Measurements from ENCODE around the gene LDB3.
"Not testable (repeated sequence)": the region's sequence is repeated elsewhere in the genome, so short reads cannot be mapped to it uniquely, and the experiment has no call there.

LDB3 gene

DNA sequence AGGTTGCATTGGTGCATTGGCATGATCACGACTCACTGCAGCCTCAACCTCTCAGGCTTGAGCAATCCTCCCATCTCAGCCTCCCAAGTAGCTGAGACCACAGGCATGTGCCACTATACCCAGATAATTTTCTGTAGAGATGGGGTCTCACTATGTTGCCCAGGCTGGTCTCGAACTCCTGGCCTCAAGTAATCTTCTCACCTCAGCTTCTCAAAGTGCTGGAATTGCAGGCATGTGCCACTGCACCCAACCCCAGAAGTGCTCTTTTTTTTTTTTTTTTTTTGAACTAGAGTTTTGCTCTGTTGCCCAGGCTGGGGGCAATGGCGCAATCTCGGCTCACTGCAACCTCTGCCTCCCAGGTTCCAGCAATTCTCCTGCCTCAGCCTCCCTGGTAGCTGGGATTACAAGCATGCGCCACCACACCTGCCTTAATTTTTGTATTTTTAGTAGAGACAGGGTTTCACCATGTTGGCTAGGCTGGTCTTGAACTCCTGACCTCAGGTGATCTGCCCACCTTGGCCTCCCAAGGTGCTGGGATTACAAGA is 22.6 kb upstream of the LDB3 start:
- not testable (repeated sequence) for H3K4me3 ChIP-seq (ENCODE audit: low read length); H3K36me3 ChIP-seq (ENCODE audit: insufficient read depth, low read length); H3K4me1 ChIP-seq (ENCODE audit: insufficient read depth, low read length); H2AFZ ChIP-seq (ENCODE audit: low read depth, low read length); H3K9me3 ChIP-seq (ENCODE audit: low read length)
- H3K27me3 ChIP-seq (ENCODE audit: insufficient read depth, low read length), result peaks cover 10% of the 10 kb centered on the region

DNA sequence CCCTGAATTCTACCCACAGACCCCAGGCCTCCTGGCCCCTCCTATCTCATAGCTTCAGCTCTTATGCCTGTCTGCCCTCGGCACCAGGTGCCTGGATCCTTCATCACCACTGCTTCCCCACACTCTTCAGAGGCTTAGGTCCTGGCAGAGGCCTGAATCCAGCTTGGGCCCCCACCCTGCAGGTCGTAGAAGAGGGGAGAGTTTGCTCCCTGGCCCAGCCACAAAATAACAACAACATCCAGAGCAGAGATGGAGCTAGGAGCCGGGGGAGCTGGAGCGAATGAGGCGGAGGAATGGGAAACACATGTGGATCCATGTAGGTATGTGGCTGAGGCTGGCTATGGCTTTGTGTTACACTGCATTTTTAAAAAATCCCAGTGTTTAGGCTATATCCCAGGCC is 21.8 kb upstream of the LDB3 start:
- no peaks in the 10 kb centered on the region for H3K9me3 ChIP-seq (ENCODE audit: low read length)
- no peaks in the 10 kb centered on the region for H3K36me3 ChIP-seq (ENCODE audit: insufficient read depth, low read length)
- H3K4me1 ChIP-seq (ENCODE audit: insufficient read depth, low read length), result no peaks in the 10 kb centered on the region
- H3K27me3 ChIP-seq (ENCODE audit: insufficient read depth, low read length), result peaks cover 10% of the 10 kb centered on the region
- no peak overlapping the region for H3K4me3 ChIP-seq (ENCODE audit: low read length)
- no peak overlapping the region for H2AFZ ChIP-seq (ENCODE audit: low read depth, low read length)

DNA sequence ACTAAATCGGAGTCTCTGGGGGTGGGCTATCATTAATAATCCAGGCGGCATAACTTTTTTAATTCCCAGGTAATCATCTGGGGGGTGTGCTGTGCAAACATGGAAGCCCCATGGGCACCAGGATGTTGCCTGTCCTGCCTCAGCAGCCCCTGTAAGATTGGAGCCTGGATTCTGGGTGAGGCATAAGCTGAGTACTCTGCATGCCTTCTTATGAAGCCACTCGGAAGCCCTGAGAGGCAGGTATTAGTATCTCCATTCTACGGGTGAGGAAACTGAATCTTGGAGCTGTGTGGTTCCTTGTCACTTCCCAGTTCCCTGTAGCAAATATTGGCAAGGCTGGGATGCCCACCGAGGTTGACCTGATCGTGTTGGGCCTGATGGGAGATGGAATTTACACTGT is 21.4 kb upstream of the LDB3 start:
- Histone ChIP-seq H3K4me3 (ENCODE audit: low read length) (no peak overlapping the region), H3K4me1 (ENCODE audit: insufficient read depth, low read length) (no peaks in the 10 kb centered on the region), H3K27me3 (ENCODE audit: insufficient read depth, low read length) (peaks cover 10% of the 10 kb centered on the region), H2AFZ (ENCODE audit: low read depth, low read length) (no peak overlapping the region), H3K36me3 (ENCODE audit: insufficient read depth, low read length) (no peaks in the 10 kb centered on the region), H3K9me3 (ENCODE audit: low read length) (no peaks in the 10 kb centered on the region)

- Histone ChIP-seq H3K36me3 (ENCODE audit: insufficient read depth, low read length) (no peaks in the 10 kb centered on the region), H3K4me3 (ENCODE audit: low read length) (no peak overlapping the region), H3K9me3 (ENCODE audit: low read length) (no peaks in the 10 kb centered on the region), H3K27me3 (ENCODE audit: insufficient read depth, low read length) (peaks cover 10% of the 10 kb centered on the region), H2AFZ (ENCODE audit: low read depth, low read length) (no peak overlapping the region), H3K4me1 (ENCODE audit: insufficient read depth, low read length) (no peaks in the 10 kb centered on the region)
Measured at GRCh38 chr10:86647773-86648703, 20.3 kb upstream of the LDB3 start.

- H3K4me3 ChIP-seq (ENCODE audit: low read length), result no peak overlapping the region
Measured at GRCh38 chr10:86648704-86649427, 19.4 kb upstream of the LDB3 start.

DNA sequence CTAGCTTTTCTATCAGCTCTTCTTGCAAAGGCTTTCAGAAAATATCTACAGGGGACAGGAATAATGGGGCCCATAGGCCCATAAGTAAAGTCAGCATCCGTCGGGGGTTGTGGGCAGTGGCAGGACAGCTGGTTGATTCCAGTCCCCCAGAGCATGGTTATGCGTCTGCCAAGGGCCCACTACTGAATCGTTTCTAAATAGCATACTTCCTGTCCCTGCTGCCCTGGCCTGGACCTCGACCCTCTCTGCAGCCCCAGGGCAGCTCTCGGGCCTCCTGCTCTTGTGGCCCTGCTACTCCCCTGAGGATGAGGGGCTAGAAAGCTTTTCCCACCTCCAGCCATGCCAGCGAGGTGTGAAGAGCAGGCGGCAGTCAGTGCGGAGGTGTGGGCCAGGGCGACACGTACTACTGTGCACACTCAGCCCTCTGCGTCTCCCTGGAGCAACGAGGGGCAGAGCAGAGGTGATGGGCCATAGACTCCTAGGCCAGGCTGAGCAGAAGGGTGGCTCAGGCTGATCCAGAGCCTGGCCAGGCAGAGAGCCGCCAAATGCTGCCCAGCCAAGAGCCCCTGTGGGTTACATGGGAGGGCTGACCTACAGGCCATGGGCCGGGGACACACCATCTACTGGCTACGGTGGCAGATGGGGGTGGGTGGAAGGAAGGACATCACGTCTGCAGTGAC is 18.7 kb upstream of the LDB3 start:
- H3K4me3 ChIP-seq (ENCODE audit: low read length), result no peak overlapping the region
- no peak overlapping the region for H2AFZ ChIP-seq (ENCODE audit: low read depth, low read length)
- H3K27me3 ChIP-seq (ENCODE audit: insufficient read depth, low read length), result peaks cover 10% of the 10 kb centered on the region
- no peaks in the 10 kb centered on the region for H3K9me3 ChIP-seq (ENCODE audit: low read length)
- no peaks in the 10 kb centered on the region for H3K4me1 ChIP-seq (ENCODE audit: insufficient read depth, low read length)
- H3K36me3 ChIP-seq (ENCODE audit: insufficient read depth, low read length), result no peaks in the 10 kb centered on the region

More at GRCh38 chr10:86648704-86649427, 19.4 kb upstream of the LDB3 start:
- Histone ChIP-seq H3K4me1 (ENCODE audit: insufficient read depth, low read length) (no peaks in the 10 kb centered on the region), H3K9me3 (ENCODE audit: low read length) (no peaks in the 10 kb centered on the region), H3K36me3 (ENCODE audit: insufficient read depth, low read length) (no peaks in the 10 kb centered on the region), H3K27me3 (ENCODE audit: insufficient read depth, low read length) (peaks cover 10% of the 10 kb centered on the region), H2AFZ (ENCODE audit: low read depth, low read length) (no peak overlapping the region)

DNA sequence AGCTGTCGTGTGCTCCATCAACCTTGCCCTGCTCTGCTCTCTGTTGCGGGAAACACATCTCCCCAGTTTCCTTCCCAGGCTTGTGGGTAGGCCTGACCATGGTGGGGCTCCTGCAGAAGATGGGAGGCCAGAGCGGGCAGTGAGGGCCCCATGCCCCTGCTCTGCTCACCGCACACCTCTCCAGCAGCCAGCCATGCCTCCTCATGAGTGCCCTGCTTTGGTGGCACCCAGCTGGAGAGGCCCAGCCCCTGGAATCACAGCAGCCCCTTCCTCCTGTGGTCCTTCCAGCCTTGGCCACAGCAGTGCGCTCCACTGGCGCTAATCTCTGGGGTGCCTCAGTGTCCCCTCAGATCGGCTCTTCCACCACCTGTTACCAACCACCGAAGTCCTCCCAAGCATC is 18.2 kb upstream of the LDB3 start:
- peaks cover 10% of the 10 kb centered on the region for H3K27me3 ChIP-seq (ENCODE audit: insufficient read depth, low read length)
- H3K36me3 ChIP-seq (ENCODE audit: insufficient read depth, low read length), result no peaks in the 10 kb centered on the region
- H3K4me1 ChIP-seq (ENCODE audit: insufficient read depth, low read length), result no peaks in the 10 kb centered on the region
- H3K9me3 ChIP-seq (ENCODE audit: low read length), result no peaks in the 10 kb centered on the region
- no peak overlapping the region for H2AFZ ChIP-seq (ENCODE audit: low read depth, low read length)
- H3K4me3 ChIP-seq (ENCODE audit: low read length), result no peak overlapping the region

DNA sequence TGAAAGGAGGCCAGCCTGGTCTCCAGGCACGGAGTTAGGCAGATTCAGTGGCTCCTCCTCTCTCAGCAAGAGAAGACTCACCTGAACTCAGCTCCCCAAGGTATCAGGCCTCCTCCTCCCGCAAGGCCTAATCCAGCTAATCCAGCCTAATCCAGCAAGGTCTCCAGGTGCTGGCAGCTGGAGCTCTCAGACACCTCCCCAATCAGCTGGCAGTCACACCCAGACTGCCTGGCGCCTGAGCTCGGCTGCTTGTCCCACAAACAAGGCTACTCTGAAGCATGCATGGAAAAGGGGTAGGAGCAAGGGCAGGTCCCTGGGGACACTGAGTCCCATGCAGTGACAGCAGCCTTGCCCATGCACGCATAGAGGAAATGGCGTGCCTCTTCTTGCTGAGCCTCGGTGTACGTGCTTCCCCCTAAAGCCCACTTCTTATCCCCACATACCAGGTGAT is 17.3 kb upstream of the LDB3 start:
- H3K36me3 ChIP-seq (ENCODE audit: insufficient read depth, low read length), result no peaks in the 10 kb centered on the region
- no peaks in the 10 kb centered on the region for H3K4me1 ChIP-seq (ENCODE audit: insufficient read depth, low read length)
- H3K4me3 ChIP-seq (ENCODE audit: low read length), result no peak overlapping the region
- H2AFZ ChIP-seq (ENCODE audit: low read depth, low read length), result no peak overlapping the region
- H3K27me3 ChIP-seq (ENCODE audit: insufficient read depth, low read length), result peaks cover 10% of the 10 kb centered on the region
- no peaks in the 10 kb centered on the region for H3K9me3 ChIP-seq (ENCODE audit: low read length)

GRCh38 chr10:86651631-86652331 is 16.5 kb upstream of the LDB3 start:
- no peaks in the 10 kb centered on the region for H3K36me3 ChIP-seq (ENCODE audit: insufficient read depth, low read length)
- peaks cover 10% of the 10 kb centered on the region for H3K27me3 ChIP-seq (ENCODE audit: insufficient read depth, low read length)
- H3K9me3 ChIP-seq (ENCODE audit: low read length), result no peaks in the 10 kb centered on the region
- H2AFZ ChIP-seq (ENCODE audit: low read depth, low read length), result no peak overlapping the region
- H3K4me1 ChIP-seq (ENCODE audit: insufficient read depth, low read length), result no peaks in the 10 kb centered on the region
- no peak overlapping the region for H3K4me3 ChIP-seq (ENCODE audit: low read length)

DNA sequence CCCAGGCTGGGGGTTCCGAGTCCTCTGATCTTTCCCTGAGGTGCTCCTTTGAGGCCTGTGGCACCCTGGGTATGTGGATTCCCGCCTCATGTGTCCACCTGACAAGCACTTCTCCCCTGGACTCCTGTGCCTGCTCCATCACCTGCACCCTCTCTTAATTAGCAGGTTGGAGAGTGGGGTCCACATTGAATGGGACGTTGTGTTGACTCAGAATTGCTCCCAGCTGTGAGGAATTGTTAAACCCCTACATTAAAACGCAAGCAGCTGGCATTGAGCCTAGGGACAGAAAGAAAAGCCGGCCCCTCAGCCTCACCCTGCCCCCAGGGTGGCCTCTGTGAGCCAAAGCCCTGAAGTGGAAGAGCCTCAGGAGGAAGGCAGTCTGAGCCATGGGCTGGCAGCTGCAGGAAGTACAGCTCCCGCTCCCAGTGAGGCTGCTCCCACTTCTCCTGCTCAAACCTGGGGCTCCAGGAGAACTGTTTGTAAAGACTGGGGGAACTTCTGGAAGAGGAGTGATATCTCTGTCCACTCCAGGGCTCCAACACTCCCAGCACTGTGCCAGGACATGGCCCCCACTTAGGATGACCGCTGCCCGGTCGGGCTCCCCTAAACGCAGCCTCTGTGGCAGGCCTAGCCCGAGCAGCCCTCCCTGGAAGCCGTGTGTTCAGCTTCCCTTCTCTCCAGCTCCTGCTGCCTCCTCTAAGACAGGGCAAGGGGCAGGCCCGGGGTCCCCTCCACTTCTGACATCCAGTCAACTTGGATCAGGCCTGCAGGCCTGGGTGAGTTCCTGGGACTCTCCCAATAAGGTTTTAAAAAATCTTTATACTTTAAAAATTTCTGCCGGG is 15.7 kb upstream of the LDB3 start:
- Histone ChIP-seq H2AFZ (ENCODE audit: low read depth, low read length) (no peak overlapping the region), H3K36me3 (ENCODE audit: insufficient read depth, low read length) (no peaks in the 10 kb centered on the region), H3K27me3 (ENCODE audit: insufficient read depth, low read length) (peaks cover 10% of the 10 kb centered on the region), H3K4me1 (ENCODE audit: insufficient read depth, low read length) (no peaks in the 10 kb centered on the region), H3K4me3 (ENCODE audit: low read length) (no peak overlapping the region), H3K9me3 (ENCODE audit: low read length) (no peaks in the 10 kb centered on the region)

- peaks cover 7% of the 10 kb centered on the region for H3K27me3 ChIP-seq (ENCODE audit: insufficient read depth, low read length)
- no peak overlapping the region for H2AFZ ChIP-seq (ENCODE audit: low read depth, low read length)
- H3K9me3 ChIP-seq (ENCODE audit: low read length), result no peaks in the 10 kb centered on the region
- no peak overlapping the region for H3K4me3 ChIP-seq (ENCODE audit: low read length)
- no peaks in the 10 kb centered on the region for H3K36me3 ChIP-seq (ENCODE audit: insufficient read depth, low read length)
- no peaks in the 10 kb centered on the region for H3K4me1 ChIP-seq (ENCODE audit: insufficient read depth, low read length)
Measured at GRCh38 chr10:86653379-86653778, 14.9 kb upstream of the LDB3 start.

GRCh38 chr10:86653987-86654386 is 14.3 kb upstream of the LDB3 start:
- no peaks in the 10 kb centered on the region for H3K9me3 ChIP-seq (ENCODE audit: low read length)
- no peak overlapping the region for H3K4me3 ChIP-seq (ENCODE audit: low read length)
- peaks cover 4% of the 10 kb centered on the region for H3K27me3 ChIP-seq (ENCODE audit: insufficient read depth, low read length)
- no peak overlapping the region for H2AFZ ChIP-seq (ENCODE audit: low read depth, low read length)
- H3K4me1 ChIP-seq (ENCODE audit: insufficient read depth, low read length), result no peaks in the 10 kb centered on the region
- no peaks in the 10 kb centered on the region for H3K36me3 ChIP-seq (ENCODE audit: insufficient read depth, low read length)
